ENCODE data around the gene ZNF804B.

Gene ZNF804B

DNA sequence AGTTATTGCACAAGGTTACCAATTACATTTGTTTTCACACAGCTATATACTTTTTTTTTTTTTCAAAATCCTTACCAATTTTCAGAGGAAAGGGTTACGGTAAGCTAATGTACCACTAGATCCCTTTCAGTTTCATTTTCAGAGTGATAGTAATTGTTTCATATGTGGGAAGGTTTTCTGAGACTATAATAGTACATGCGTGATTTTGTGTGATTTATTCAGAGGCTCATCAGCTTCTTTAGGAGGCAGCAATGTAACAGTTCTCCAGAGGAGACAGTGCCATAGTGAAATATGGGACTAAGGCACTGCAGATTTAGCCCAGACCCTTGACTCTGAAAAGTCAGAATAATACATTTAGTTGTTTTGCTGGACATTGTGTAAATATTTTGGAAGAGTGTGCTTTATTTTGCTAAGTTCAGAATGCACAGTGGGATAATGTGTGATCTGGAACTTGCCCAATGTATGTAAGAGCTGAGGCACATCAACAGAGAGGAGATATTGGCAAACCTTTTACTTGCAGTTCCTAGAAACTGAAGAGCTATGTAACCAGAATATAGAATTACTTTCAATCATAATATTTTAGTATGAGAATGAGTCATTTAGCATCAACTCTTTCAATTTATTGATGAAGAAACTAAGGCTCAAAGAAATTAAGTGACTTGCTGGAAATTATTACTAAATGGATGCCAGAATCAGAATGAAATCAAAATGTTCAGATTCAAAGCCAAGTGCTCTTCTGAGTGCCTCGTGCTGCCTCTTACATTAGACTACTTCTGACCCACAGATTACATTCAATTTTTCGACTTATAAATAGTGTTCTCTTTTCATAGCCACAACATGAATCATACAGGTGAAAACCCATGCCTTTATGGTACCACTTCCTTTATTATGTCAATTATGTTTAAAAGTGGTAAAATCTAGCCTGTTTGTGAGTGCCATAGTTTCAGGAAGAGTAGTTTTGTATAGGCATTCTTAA, 243.8 kb downstream of the ZNF804B start:
- Mint-ChIP-seq H3K4me1 (peaks cover 4% of the 10 kb centered on the region), H3K36me3 (ENCODE audit: low read depth) (no peaks in the 10 kb centered on the region), H3K27me3 (ENCODE audit: low read depth) (no peaks in the 10 kb centered on the region), H3K9me3 (no peaks in the 10 kb centered on the region), H3K27ac (peak overlapping the region in 2 of 3 experiments; percentile 20 to 51), H3K4me3 (peak overlapping the region in 2 of 3 experiments; percentile 28 to 31)
- TF ChIP-seq, protein P1, sequence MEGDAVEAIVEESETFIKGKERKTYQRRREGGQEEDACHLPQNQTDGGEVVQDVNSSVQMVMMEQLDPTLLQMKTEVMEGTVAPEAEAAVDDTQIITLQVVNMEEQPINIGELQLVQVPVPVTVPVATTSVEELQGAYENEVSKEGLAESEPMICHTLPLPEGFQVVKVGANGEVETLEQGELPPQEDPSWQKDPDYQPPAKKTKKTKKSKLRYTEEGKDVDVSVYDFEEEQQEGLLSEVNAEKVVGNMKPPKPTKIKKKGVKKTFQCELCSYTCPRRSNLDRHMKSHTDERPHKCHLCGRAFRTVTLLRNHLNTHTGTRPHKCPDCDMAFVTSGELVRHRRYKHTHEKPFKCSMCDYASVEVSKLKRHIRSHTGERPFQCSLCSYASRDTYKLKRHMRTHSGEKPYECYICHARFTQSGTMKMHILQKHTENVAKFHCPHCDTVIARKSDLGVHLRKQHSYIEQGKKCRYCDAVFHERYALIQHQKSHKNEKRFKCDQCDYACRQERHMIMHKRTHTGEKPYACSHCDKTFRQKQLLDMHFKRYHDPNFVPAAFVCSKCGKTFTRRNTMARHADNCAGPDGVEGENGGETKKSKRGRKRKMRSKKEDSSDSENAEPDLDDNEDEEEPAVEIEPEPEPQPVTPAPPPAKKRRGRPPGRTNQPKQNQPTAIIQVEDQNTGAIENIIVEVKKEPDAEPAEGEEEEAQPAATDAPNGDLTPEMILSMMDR (IDR thresholded peaks at IDR 0.05; ENCODE audit: unreplicated experiment in 3 of 3): no peak

DNA sequence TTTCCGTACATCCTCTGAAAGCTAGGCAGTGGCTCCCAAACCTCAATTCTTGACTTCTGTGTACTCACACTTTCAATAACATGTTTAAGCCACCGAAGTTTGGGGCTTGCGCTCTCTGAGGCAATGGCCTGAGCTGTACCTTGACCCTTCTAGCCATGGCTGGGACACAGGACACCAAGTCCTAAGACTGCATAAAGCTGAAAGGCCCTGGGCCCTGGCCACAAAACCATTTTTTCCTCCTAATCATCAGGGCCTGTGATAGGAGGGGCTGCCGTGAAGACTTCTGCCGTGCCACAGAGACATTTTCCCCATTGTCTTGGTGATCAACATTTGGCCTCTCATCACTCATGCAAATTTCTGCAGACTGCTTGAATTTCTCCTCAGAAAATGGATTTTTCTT, 252.5 kb downstream of the ZNF804B start:
- no peak overlapping the region for H3K27ac Mint-ChIP-seq
- no peaks in the 10 kb centered on the region for H3K27me3 Mint-ChIP-seq (ENCODE audit: low read depth)
- peaks cover 3% of the 10 kb centered on the region for H3K36me3 Mint-ChIP-seq (ENCODE audit: low read depth)
- H3K4me1 Mint-ChIP-seq: no peaks in the 10 kb centered on the region
- no peak overlapping the region for H3K4me3 Mint-ChIP-seq
- TF ChIP-seq, protein P1 (IDR thresholded peaks at IDR 0.05; ENCODE audit: unreplicated experiment in 3 of 3): no peak
- peaks cover 12% of the 10 kb centered on the region for H3K9me3 Mint-ChIP-seq

DNA sequence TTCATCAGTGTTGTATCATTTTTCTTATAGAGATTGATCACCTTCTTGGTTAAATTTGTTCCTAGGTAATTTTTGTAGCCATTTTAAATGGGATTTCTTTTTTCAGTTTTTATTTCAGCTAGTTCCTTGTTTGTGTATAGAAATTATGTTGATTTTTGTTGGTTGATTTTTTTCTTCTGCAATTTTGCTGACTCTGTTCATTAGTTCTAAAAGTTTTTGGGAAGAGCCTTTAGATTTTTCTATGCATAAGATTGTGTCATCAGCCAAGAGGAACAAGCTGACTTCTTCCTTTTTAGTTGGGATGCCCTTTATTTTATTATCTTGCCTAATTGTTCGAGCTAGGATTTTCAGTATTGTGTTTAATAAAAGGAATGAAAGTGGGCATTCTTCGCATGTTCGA, 258.2 kb downstream of the ZNF804B start:
- no peaks in the 10 kb centered on the region for H3K27me3 Mint-ChIP-seq (ENCODE audit: low read depth)
- peaks cover 3% of the 10 kb centered on the region for H3K36me3 Mint-ChIP-seq (ENCODE audit: low read depth)
- H3K4me3 Mint-ChIP-seq: no peak overlapping the region
- TF ChIP-seq, protein P1 (IDR thresholded peaks at IDR 0.05; ENCODE audit: unreplicated experiment in 3 of 3): no peak
- H3K4me1 Mint-ChIP-seq: no peaks in the 10 kb centered on the region
- H3K27ac Mint-ChIP-seq: no peak overlapping the region
- peaks cover 22% of the 10 kb centered on the region for H3K9me3 Mint-ChIP-seq

DNA sequence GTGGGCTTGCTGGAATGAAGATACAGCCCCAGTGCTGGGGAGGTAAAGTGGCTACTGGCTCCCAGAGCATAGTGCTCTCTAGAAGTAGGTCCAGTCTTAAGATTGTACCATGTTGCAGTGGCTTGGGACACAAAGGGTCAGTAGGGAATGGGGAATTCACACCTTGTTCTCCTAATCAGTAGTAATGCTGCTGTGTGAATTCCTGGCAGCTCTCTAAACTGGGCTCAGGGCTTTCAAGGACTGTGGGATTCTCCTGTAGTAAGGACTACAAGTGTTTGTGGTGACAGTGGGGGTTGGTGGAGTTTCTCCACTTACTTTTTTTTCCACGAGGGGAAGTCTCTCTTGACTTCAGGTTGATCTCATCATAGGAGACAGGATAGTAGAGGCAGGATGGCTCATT, 262.2 kb downstream of the ZNF804B start:
- Mint-ChIP-seq H3K36me3 (ENCODE audit: low read depth) (no peaks in the 10 kb centered on the region), H3K27ac (no peak overlapping the region), H3K4me1 (peaks cover 18% of the 10 kb centered on the region), H3K9me3 (peaks cover 15% of the 10 kb centered on the region), H3K4me3 (no peak overlapping the region), H3K27me3 (ENCODE audit: low read depth) (no peaks in the 10 kb centered on the region)
- TF ChIP-seq, protein P1 (IDR thresholded peaks at IDR 0.05; ENCODE audit: unreplicated experiment in 3 of 3): no peak

DNA sequence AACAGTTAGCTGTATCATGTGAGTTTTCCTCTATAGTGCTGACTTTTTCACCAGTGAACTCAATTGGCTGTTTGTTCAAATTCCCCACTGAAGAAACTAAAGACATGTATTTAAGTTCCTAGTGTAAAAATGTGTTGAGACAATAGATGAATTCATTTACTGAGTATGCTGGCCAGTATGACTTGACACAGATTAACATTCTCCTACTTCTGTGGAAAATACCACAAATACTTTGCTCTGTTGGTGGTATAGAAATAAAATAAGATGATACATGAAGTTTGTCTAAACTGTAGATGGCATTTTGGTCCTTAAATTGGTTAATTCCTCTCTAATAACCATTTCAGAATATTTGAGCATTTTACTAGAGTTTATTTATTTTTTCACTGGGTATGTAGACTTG, 263.7 kb downstream of the ZNF804B start:
- peaks cover 18% of the 10 kb centered on the region for H3K4me1 Mint-ChIP-seq
- TF ChIP-seq, protein P1 (IDR thresholded peaks at IDR 0.05; ENCODE audit: unreplicated experiment in 3 of 3): no peak
- peaks cover 9% of the 10 kb centered on the region for H3K9me3 Mint-ChIP-seq
- no peak overlapping the region for H3K4me3 Mint-ChIP-seq
- no peaks in the 10 kb centered on the region for H3K36me3 Mint-ChIP-seq (ENCODE audit: low read depth)
- no peaks in the 10 kb centered on the region for H3K27me3 Mint-ChIP-seq (ENCODE audit: low read depth)
- H3K27ac Mint-ChIP-seq: no peak overlapping the region

All from nephron (organoid).